CD14-positive monocyte (primary cell): ENCODE measurements around the gene ARHGAP32. TPM values are rescaled to one million over a fixed set of nuclear protein-coding genes. Genes with fewer than 3 reads are reported as not detected.
A peak's percentile ranks its signal among the peaks of the same experiment; 100 is the strongest.

Experiments
- DNase-seq, 3 donors: peaks; one replicate each; pipeline ENCODE4 v3.0.0-alpha.2; 2011 to 2022
- H2AFZ ChIP-seq: 2 replicates; pipeline ENCODE4 v1.6.0; 2012; ENCODE audit warnings: mild to moderate bottlenecking, low read depth, low read length, inconsistent platforms; ENCODE audit not compliant: insufficient read depth, poor library complexity, severe bottlenecking
- H3K27ac ChIP-seq, 2 donors: 1 replicate in 1 of 2; 2 replicates in 1 of 2; pipeline ENCODE4 v1.5.1; 2012 to 2013; ENCODE audit warnings: low read length in 2 of 2, control low read depth in 1 of 2, inconsistent platforms in 1 of 2, low read depth in 1 of 2, mild to moderate bottlenecking in 1 of 2
- H3K27me3 ChIP-seq, 2 donors: one replicate each; pipeline versions ENCODE4 v1.6.0 to v1.6.1; 2011 to 2013; ENCODE audit warnings: low read length in 2 of 2; ENCODE audit not compliant: control insufficient read depth in 2 of 2, insufficient read depth in 2 of 2
- H3K36me3 ChIP-seq, 2 donors: replicated peaks in 1 of 2; 1 replicate in 1 of 2; 2 replicates in 1 of 2; pipeline versions ENCODE4 v1.5.1 to v1.6.1; 2012 to 2013; ENCODE audit warnings: low read length in 2 of 2, control low read depth in 1 of 2, inconsistent platforms in 1 of 2, mild to moderate bottlenecking in 1 of 2; ENCODE audit not compliant: insufficient read depth in 2 of 2, control insufficient read depth in 1 of 2
- H3K4me1 ChIP-seq, 2 donors: 1 replicate in 1 of 2; 2 replicates in 1 of 2; pipeline versions ENCODE4 v1.5.1 to v1.6.1; 2012 to 2013; ENCODE audit warnings: low read length in 2 of 2, control low read depth in 1 of 2, inconsistent platforms in 1 of 2, mild to moderate bottlenecking in 1 of 2, moderate library complexity in 1 of 2; ENCODE audit not compliant: insufficient read depth in 2 of 2, control insufficient read depth in 1 of 2
- H3K4me2 ChIP-seq: replicated peaks from 2 replicates; pipeline ENCODE3; 2012; ENCODE audit warnings: low read length, moderate library complexity, mild to moderate bottlenecking; ENCODE audit not compliant: poor library complexity, severe bottlenecking; ENCODE audit errors: extremely low read depth
- H3K4me3 ChIP-seq, 3 experiments: fragments of 200-600 bp in 1 of 3; sonication (generic) in 1 of 3; replicated peaks in 1 of 3; 1 replicate in 2 of 3; 2 replicates in 1 of 3; pipeline ENCODE4 v1.5.1; 2011 to 2013; ENCODE audit warnings: low read length in 3 of 3, mild to moderate bottlenecking in 3 of 3, control low read depth in 2 of 3, low read depth in 2 of 3, inconsistent platforms in 1 of 3, moderate library complexity in 1 of 3
- H3K79me2 ChIP-seq: 2 replicates; pipeline ENCODE4 v1.6.0; 2012; ENCODE audit warnings: mild to moderate bottlenecking, control low read depth, inconsistent platforms, low read length, moderate library complexity; ENCODE audit not compliant: insufficient read depth
- H3K9ac ChIP-seq: 2 replicates; pipeline ENCODE4 v1.6.0; 2017; ENCODE audit warnings: low read length, mild to moderate bottlenecking; ENCODE audit not compliant: insufficient read depth, poor library complexity, severe bottlenecking
- H3K9me3 ChIP-seq, 2 donors: replicated peaks in 1 of 2; 1 replicate in 1 of 2; 2 replicates in 1 of 2; pipeline versions ENCODE4 v1.5.1 to v1.6.1; 2012 to 2013; ENCODE audit warnings: low read length in 2 of 2, control low read depth in 1 of 2; ENCODE audit not compliant: control insufficient read depth in 1 of 2, insufficient read depth in 1 of 2
- H4K20me1 ChIP-seq: 2 replicates; pipeline ENCODE4 v1.6.0; 2012; ENCODE audit warnings: mild to moderate bottlenecking, low read length, control low read depth, moderate library complexity; ENCODE audit not compliant: insufficient read depth
- H3K27ac Mint-ChIP-seq, 7 donors: one replicate each; pipeline ENCODE4 v1.8.0; 2020; ENCODE audit warnings: mild to moderate bottlenecking in 7 of 7, mixed read lengths in 7 of 7, moderate library complexity in 6 of 7, inconsistent platforms in 2 of 7
- H3K27me3 Mint-ChIP-seq, 3 donors: one replicate each; pipeline ENCODE4 v1.8.0; 2021 to 2022; ENCODE audit warnings: low read depth in 3 of 3, mild to moderate bottlenecking in 3 of 3, mixed read lengths in 3 of 3, moderate library complexity in 3 of 3, inconsistent platforms in 1 of 3
- H3K36me3 Mint-ChIP-seq, 2 donors: one replicate each; pipeline ENCODE4 v1.8.0; 2020; ENCODE audit warnings: mixed read lengths in 2 of 2, inconsistent platforms in 1 of 2, mild to moderate bottlenecking in 1 of 2
- H3K4me1 Mint-ChIP-seq: one replicate; pipeline ENCODE4 v1.8.0; 2020; ENCODE audit warnings: mild to moderate bottlenecking, mixed read lengths
- H3K4me3 Mint-ChIP-seq, 2 donors: one replicate each; pipeline ENCODE4 v1.8.0; 2020; ENCODE audit warnings: mild to moderate bottlenecking in 2 of 2, mixed read lengths in 2 of 2, moderate library complexity in 1 of 2
- H3K9me3 Mint-ChIP-seq, 7 donors: one replicate each; pipeline ENCODE4 v1.8.0; 2020 to 2022; ENCODE audit warnings: mixed read lengths in 7 of 7, mild to moderate bottlenecking in 6 of 7, moderate library complexity in 6 of 7, inconsistent platforms in 2 of 7
- WGBS: methylation state at CpG from one replicate; pipeline ENCODE4 v1.1.5; 2013; ENCODE audit warnings: missing lambda C conversion rate; ENCODE audit not compliant: insufficient coverage; 5-methylcytosine and 5-hydroxymethylcytosine counted together
- intact Hi-C, 2 donors: fragments of 100-400 bp; cut with micrococcal nuclease; formaldehyde crosslinking; loops; one replicate each; pipeline versions ENCODE4 v1.15.0 to v1.15.1; 2023
- polyA plus RNA-seq, 3 donors: library from polyadenylated mRNA; depleted of rRNA in 1 of 3; unstranded in 2 of 3; stranded (reverse) in 1 of 3; fragments of 300-500 nt in 2 of 3; fragments of >200 nt in 1 of 3; fragmentation: Illumina TruSeq in 2 of 3; gene quantifications; 1 replicate in 2 of 3; 2 replicates in 1 of 3; pipeline ENCODE4 v1.2.3, GENCODE V29; 2012 to 2021
- TF ChIP-seq, protein P1 (sequence below): fragments of 200-600 bp; IDR thresholded peaks from one replicate; pipeline ENCODE4 v1.8.0; 2022; ENCODE audit warnings: antibody characterized with exemption, mild to moderate bottlenecking

The ARHGAP32 gene
- polyA plus RNA-seq, 3 donors, result 0.13 to 3.4 (median 0.72) TPM

DNA sequence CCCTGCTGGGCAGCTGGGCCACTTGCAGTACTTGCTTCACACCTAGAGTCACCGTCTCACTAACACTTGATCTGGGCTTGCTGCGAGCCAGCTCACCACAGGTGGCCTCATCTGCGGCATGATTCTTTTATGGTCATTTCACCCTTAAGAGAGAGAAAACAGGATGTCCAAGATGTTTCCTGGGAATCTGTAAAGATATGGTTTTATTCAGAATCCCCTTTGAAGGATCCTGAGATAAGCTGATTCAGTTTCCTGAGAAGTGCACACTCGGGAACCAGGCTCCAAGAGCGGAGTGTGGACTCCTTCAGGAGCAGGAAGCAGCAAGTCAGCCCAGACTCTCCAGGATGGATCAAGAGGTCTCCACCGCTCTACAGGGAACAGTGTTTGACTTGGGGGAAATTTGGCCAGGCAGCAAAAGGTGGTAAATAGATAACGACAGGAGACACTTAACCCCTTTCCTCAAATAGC lies 227.6 kb downstream of the ARHGAP32 start:
- H3K9ac ChIP-seq, result no peak overlapping the region
- intact Hi-C loops, result no loop called here
- no peak overlapping the region for H3K4me3 ChIP-seq
- H3K27me3 Mint-ChIP-seq, result no peaks in the 10 kb centered on the region
- H3K36me3 ChIP-seq, result peaks cover 0 to 8% of the 10 kb centered on the region in 2 donors
- H3K4me2 ChIP-seq, result no peak overlapping the region
- H3K36me3 Mint-ChIP-seq, result peaks cover 4 to 13% of the 10 kb centered on the region in 2 donors
- H3K9me3 ChIP-seq, result no peaks in the 10 kb centered on the region
- H3K4me1 Mint-ChIP-seq, result peaks cover 5% of the 10 kb centered on the region
- no peaks in the 10 kb centered on the region for H3K79me2 ChIP-seq
- 74% methylated on average over 5 of the region's 7 CpGs for WGBS
- no peak overlapping the region for H3K27ac ChIP-seq
- DNase-seq, result no peak
- H3K4me1 ChIP-seq, result no peaks in the 10 kb centered on the region
- H3K4me3 Mint-ChIP-seq, result no peak overlapping the region
- no peak overlapping the region for H2AFZ ChIP-seq
- H3K27ac Mint-ChIP-seq, result peak overlapping the region in 1 of 7 donors; percentile 5
- TF ChIP-seq, protein P1, sequence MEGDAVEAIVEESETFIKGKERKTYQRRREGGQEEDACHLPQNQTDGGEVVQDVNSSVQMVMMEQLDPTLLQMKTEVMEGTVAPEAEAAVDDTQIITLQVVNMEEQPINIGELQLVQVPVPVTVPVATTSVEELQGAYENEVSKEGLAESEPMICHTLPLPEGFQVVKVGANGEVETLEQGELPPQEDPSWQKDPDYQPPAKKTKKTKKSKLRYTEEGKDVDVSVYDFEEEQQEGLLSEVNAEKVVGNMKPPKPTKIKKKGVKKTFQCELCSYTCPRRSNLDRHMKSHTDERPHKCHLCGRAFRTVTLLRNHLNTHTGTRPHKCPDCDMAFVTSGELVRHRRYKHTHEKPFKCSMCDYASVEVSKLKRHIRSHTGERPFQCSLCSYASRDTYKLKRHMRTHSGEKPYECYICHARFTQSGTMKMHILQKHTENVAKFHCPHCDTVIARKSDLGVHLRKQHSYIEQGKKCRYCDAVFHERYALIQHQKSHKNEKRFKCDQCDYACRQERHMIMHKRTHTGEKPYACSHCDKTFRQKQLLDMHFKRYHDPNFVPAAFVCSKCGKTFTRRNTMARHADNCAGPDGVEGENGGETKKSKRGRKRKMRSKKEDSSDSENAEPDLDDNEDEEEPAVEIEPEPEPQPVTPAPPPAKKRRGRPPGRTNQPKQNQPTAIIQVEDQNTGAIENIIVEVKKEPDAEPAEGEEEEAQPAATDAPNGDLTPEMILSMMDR, result no peak
- H4K20me1 ChIP-seq, result no peaks in the 10 kb centered on the region
- H3K27me3 ChIP-seq, result no peaks in the 10 kb centered on the region
- H3K9me3 Mint-ChIP-seq, result no peaks in the 10 kb centered on the region

DNA sequence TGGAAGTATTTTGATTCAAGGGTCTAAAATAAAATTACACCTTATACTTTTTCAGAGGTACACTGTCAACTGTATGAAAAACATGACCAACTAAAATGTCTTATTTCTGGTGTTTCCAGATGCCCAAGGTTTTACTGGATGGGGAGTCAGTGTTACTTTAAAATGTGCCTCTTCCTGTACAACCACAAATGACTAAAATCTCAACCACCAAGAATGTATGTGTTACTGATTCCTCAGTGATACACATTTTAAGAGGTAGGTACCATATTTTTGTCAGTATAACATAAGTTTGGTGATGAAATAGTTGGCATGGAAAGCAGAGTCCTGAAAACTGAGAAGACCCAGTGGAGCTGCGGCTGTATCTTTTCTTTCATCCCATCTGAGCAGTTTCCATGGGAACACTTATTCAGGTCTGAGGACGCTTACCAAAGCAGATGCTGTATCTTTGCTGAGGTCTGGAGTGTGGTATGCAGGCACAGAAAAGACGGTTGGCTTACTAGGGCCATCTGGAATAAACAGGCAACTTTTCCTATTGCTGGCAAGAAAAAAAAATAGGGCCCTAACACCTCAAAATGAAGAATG lies 228.3 kb downstream of the ARHGAP32 start:
- Mint-ChIP-seq H3K4me3 (no peak overlapping the region), H3K27ac (no peak overlapping the region), H3K27me3 (peaks cover 0 to 4% (median 2%) of the 10 kb centered on the region in 3 donors), H3K4me1 (peaks cover 5% of the 10 kb centered on the region), H3K36me3 (peaks cover 0 to 8% of the 10 kb centered on the region in 2 donors), H3K9me3 (no peaks in the 10 kb centered on the region)
- H3K4me3 ChIP-seq, result no peak overlapping the region
- no peaks in the 10 kb centered on the region for H3K27me3 ChIP-seq
- TF ChIP-seq, protein P1, result no peak
- intact Hi-C loops, result no loop called here
- H4K20me1 ChIP-seq, result no peaks in the 10 kb centered on the region
- no peaks in the 10 kb centered on the region for H3K9me3 ChIP-seq
- H3K4me1 ChIP-seq, result no peaks in the 10 kb centered on the region
- no peak overlapping the region for H2AFZ ChIP-seq
- DNase-seq, result no peak
- no peak overlapping the region for H3K27ac ChIP-seq
- no peaks in the 10 kb centered on the region for H3K79me2 ChIP-seq
- peaks cover 0 to 1% of the 10 kb centered on the region in 2 donors for H3K36me3 ChIP-seq
- no peak overlapping the region for H3K4me2 ChIP-seq
- 100% methylated on average over 2 of the region's 3 CpGs for WGBS
- no peak overlapping the region for H3K9ac ChIP-seq
